Peyer's patch (tissue), 4 donors: ENCODE results near the gene REC8.

ENCODE experiments used
- CTCF ChIP-seq, 6 experiments: fragments of 450-650 bp in 4 of 6; fragments of 200-600 bp in 2 of 6; sonication (generic) in 1 of 6; IDR thresholded peaks; one replicate each; pipeline ENCODE4 v1.5.1; 2017 to 2019; ENCODE audit warnings: antibody characterized with exemption in 6 of 6, mild to moderate bottlenecking in 3 of 6, moderate library complexity in 1 of 6
- POLR2A ChIP-seq, 2 donors: fragments of 450-650 bp; IDR thresholded peaks; one replicate each; pipeline ENCODE4 v1.5.1; 2017; ENCODE audit warnings: antibody characterized with exemption in 2 of 2, mild to moderate bottlenecking in 2 of 2, moderate library complexity in 2 of 2

GRCh38 chr14:24150567-24150966 lies 21.3 kb upstream of the REC8 start:
- no peak for TF ChIP-seq CTCF (IDR thresholded peaks at IDR 0.05)
- no peak for TF ChIP-seq POLR2A (IDR thresholded peaks at IDR 0.05)
